HCT116 (cell line): ENCODE data around the gene RANBP10. TPM values are rescaled to one million over a fixed set of nuclear protein-coding genes. Genes with fewer than 3 reads are reported as not detected.

Experiments
- ATAC-seq: fragments of 200-7000 bp; cut with Tn5 transposase; 2 replicates; pipeline ENCODE4 v1.9.1; 2020; ENCODE audit warnings: mild to moderate bottlenecking, moderate library complexity
- BruUV-seq: library from RNA; stranded (reverse); fragments of 400-500 nt; replicated peaks from 2 replicates; lab custom pipeline; 2021; lab: Mats Ljungman, UMichigan
- CTCF ChIA-PET: fragments of 300-600 bp; sonication (Branson Sonifier 250); formaldehyde crosslinking; loops from one replicate; lab custom pipeline; 2021; ENCODE audit warnings: antibody characterized with exemption; lab: Charles Lee
- POLR2A ChIA-PET: fragments of 300-600, 350-600 bp; sonication (Branson Sonifier 250); formaldehyde crosslinking; loops from one replicate; lab custom pipeline; 2021; ENCODE audit warnings: antibody characterized with exemption; lab: Charles Lee
- RAD21 ChIA-PET, 2 experiments: fragments of 300-600 bp; sonication (Branson Sonifier 250); formaldehyde crosslinking; loops; one replicate each; lab custom pipeline; 2023; ENCODE audit warnings: low total read pairs in 2 of 2; ENCODE audit not compliant: uncharacterized antibody in 2 of 2, unreplicated experiment in 2 of 2, low non-redundant PET in 1 of 2; lab: Charles Lee
- DNase-seq: peaks from one replicate; pipeline ENCODE4 v3.0.0-alpha.2; 2010; ENCODE audit warnings: low read depth, low spot score
- H2AFZ ChIP-seq: fragments of 200-600 bp; shearing (Covaris generic), sonication (generic); 2 replicates; pipeline ENCODE4 v1.6.1; 2017; ENCODE audit warnings: low read depth, mixed run types, mixed read lengths, antibody characterized with exemption, low read length; ENCODE audit not compliant: poor library complexity, severe bottlenecking
- H3K27ac ChIP-seq: 2 replicates; pipeline ENCODE4 v1.5.1; 2012; ENCODE audit warnings: low read depth, low read length
- H3K27me3 ChIP-seq: fragments of 200-600 bp; sonication (generic); 2 replicates; pipeline ENCODE4 v1.6.1; 2016; ENCODE audit warnings: mixed run types, low read length, mixed read lengths; ENCODE audit not compliant: insufficient read depth
- H3K36me3 ChIP-seq, 2 experiments: fragments of 200-500 bp in 1 of 2; fragments of 200-600 bp in 1 of 2; sonication (Bioruptor generic) in 1 of 2; sonication (generic) in 1 of 2; 2 replicates each; pipeline versions ENCODE4 v1.5.1 to v1.6.1; 2014 to 2016; ENCODE audit warnings: low read length in 2 of 2, inconsistent platforms in 1 of 2, mixed read lengths in 1 of 2, mixed run types in 1 of 2; ENCODE audit not compliant: insufficient read depth in 2 of 2, control insufficient read depth in 1 of 2
- H3K4me1 ChIP-seq, 2 experiments: fragments of 200-600 bp in 1 of 2; sonication (generic) in 1 of 2; 2 replicates each; pipeline versions ENCODE4 v1.5.1 to v1.6.1; 2012 to 2017; ENCODE audit warnings: low read length in 2 of 2, inconsistent platforms in 1 of 2, mild to moderate bottlenecking in 1 of 2, mixed read lengths in 1 of 2, mixed run types in 1 of 2, moderate library complexity in 1 of 2; ENCODE audit not compliant: insufficient read depth in 2 of 2, control insufficient read depth in 1 of 2
- H3K4me2 ChIP-seq: fragments of 200-600 bp; sonication (generic); 2 replicates; pipeline ENCODE4 v1.6.1; 2017; ENCODE audit warnings: mixed run types, low read length, mixed read lengths
- H3K4me3 ChIP-seq, 2 experiments: fragments of 200-600 bp in 1 of 2; sonication (generic) in 1 of 2; replicated peaks in 1 of 2; 2 replicates each; pipeline ENCODE4 v1.5.1; 2011 to 2016; ENCODE audit warnings: low read length in 2 of 2, control low read depth in 1 of 2, low read depth in 1 of 2, mild to moderate bottlenecking in 1 of 2, mixed read lengths in 1 of 2, mixed run types in 1 of 2
- H3K79me2 ChIP-seq: fragments of 200-600 bp; sonication (generic); 2 replicates; pipeline ENCODE4 v1.6.1; 2017; ENCODE audit warnings: mild to moderate bottlenecking, mixed run types, low read length, moderate library complexity, mixed read lengths; ENCODE audit not compliant: insufficient read depth
- H3K9ac ChIP-seq: fragments of 200-600 bp; sonication (generic); 2 replicates; pipeline ENCODE4 v1.6.1; 2016; ENCODE audit warnings: low read length, mixed read lengths
- H3K9me2 ChIP-seq: fragments of 200-600 bp; sonication (generic), shearing (Covaris generic); 2 replicates; pipeline ENCODE4 v1.6.1; 2017; ENCODE audit warnings: mixed run types, mild to moderate bottlenecking, moderate library complexity; ENCODE audit not compliant: insufficient read depth
- H3K9me3 ChIP-seq, 2 experiments: fragments of 200-500 bp in 1 of 2; fragments of 200-600 bp in 1 of 2; sonication (Bioruptor generic) in 1 of 2; sonication (generic) in 1 of 2; 2 replicates each; pipeline ENCODE4 v1.6.1; 2014 to 2017; ENCODE audit warnings: low read length in 2 of 2, mixed read lengths in 2 of 2, inconsistent platforms in 1 of 2, low read depth in 1 of 2, mild to moderate bottlenecking in 1 of 2, mixed run types in 1 of 2, moderate library complexity in 1 of 2; ENCODE audit not compliant: control insufficient read depth in 1 of 2, insufficient read depth in 1 of 2
- H4K20me1 ChIP-seq: fragments of 200-600 bp; sonication (generic), shearing (Covaris generic); 2 replicates; pipeline ENCODE4 v1.6.1; 2017; ENCODE audit warnings: mixed run types, mild to moderate bottlenecking, moderate library complexity; ENCODE audit not compliant: insufficient read depth
- ATF3 ChIP-seq: IDR thresholded peaks from 2 replicates; pipeline ENCODE4 v1.6.1; 2012
- CEBPB ChIP-seq: IDR thresholded peaks from 2 replicates; pipeline ENCODE4 v1.6.1; 2012; ENCODE audit warnings: low read depth
- EGR1 ChIP-seq: IDR thresholded peaks from 2 replicates; pipeline ENCODE4 v1.6.1; 2012; ENCODE audit warnings: low read depth
- ELF1 ChIP-seq: IDR thresholded peaks from 2 replicates; pipeline ENCODE4 v1.6.1; 2012; ENCODE audit warnings: low read depth, borderline replicate concordance
- EZH2phosphoT487 ChIP-seq: fragments of 200-600 bp; IDR thresholded peaks from 2 replicates; pipeline ENCODE4 v1.6.1; 2018; ENCODE audit warnings: antibody characterized with exemption, borderline replicate concordance
- MAX ChIP-seq: IDR thresholded peaks from 2 replicates; pipeline ENCODE4 v1.6.1; 2012
- POLR2A ChIP-seq: IDR thresholded peaks from 2 replicates; pipeline ENCODE4 v1.7.0; 2011; ENCODE audit warnings: borderline replicate concordance; ENCODE audit not compliant: insufficient read depth, insufficient read length; ENCODE audit errors: extremely low read depth
- POLR2AphosphoS5 ChIP-seq: IDR thresholded peaks from 2 replicates; pipeline ENCODE4 v1.6.1; 2011; ENCODE audit warnings: mild to moderate bottlenecking, low read depth, low read length, moderate library complexity
- RAD21 ChIP-seq: IDR thresholded peaks from 2 replicates; pipeline ENCODE4 v1.6.1; 2012; ENCODE audit warnings: low read depth, mild to moderate bottlenecking
- SP1 ChIP-seq: IDR thresholded peaks from 2 replicates; pipeline ENCODE4 v1.6.1; 2012; ENCODE audit warnings: low read depth
- SRF ChIP-seq: IDR thresholded peaks from 2 replicates; pipeline ENCODE4 v1.6.1; 2012; ENCODE audit warnings: low read depth
- YY1 ChIP-seq: IDR thresholded peaks from 2 replicates; pipeline ENCODE4 v1.6.1; 2011; ENCODE audit warnings: low read length, low read depth, moderate library complexity, mild to moderate bottlenecking; ENCODE audit not compliant: insufficient replicate concordance; ENCODE audit errors: extremely low read depth
- ZBTB33 ChIP-seq: IDR thresholded peaks from 2 replicates; pipeline ENCODE4 v1.6.1; 2011; ENCODE audit warnings: mild to moderate bottlenecking, low read length, moderate library complexity; ENCODE audit not compliant: insufficient replicate concordance; ENCODE audit errors: extremely low read depth
- ZFX ChIP-seq: fragments of 450-650 bp; IDR thresholded peaks from 2 replicates; pipeline ENCODE4 v1.6.1; 2017
- intact Hi-C: fragments of 100-400 bp; cut with micrococcal nuclease; formaldehyde crosslinking; loops from 2 replicates; pipeline ENCODE4 v1.10.0; 2022
- total RNA-seq: library from RNA; stranded (reverse); gene quantifications from one replicate; pipeline ENCODE4 v1.2.1, GENCODE V29; 2021; ENCODE audit not compliant: unreplicated experiment

The RANBP10 gene
- total RNA-seq, 1 experiment from 2014 or later, result 16.9 TPM

GRCh38 chr16:67811899-67812298 lies 5.5 kb upstream of the RANBP10 start:
- TF ChIP-seq POLR2AphosphoS5, result no peak
- TF ChIP-seq CEBPB, result no peak
- intact Hi-C loops, result no loop called here
- ATAC-seq (no peak), DNase-seq (no peak)
- no peak overlapping the region for H3K4me3 ChIP-seq
- no peak overlapping the region for H3K27ac ChIP-seq
- RAD21 ChIA-PET, result no interaction called here
- no peak overlapping the region for H2AFZ ChIP-seq
- H3K9me2 ChIP-seq, result no peaks in the 10 kb centered on the region
- H3K36me3 ChIP-seq, result no peaks in the 10 kb centered on the region
- no peaks in the 10 kb centered on the region for H4K20me1 ChIP-seq
- H3K4me1 ChIP-seq, result peaks cover 4 to 12% of the 10 kb centered on the region in 2 experiments; a peak in 2 of 4 replicates
- H3K4me2 ChIP-seq, result no peak overlapping the region
- H3K27me3 ChIP-seq, result no peaks in the 10 kb centered on the region
- no peaks in the 10 kb centered on the region for H3K79me2 ChIP-seq
- no TSS peak for BruUV-seq
- H3K9me3 ChIP-seq, result no peaks in the 10 kb centered on the region
- H3K9ac ChIP-seq, result no peak overlapping the region
- CTCF ChIA-PET, result no interaction called here
- POLR2A ChIA-PET, result no interaction called here

- CTCF ChIA-PET, result interaction anchor here (0.6 to 3.0 kb wide), 4 partner anchors 9 to 135 kb away, joined by 3 to 57 read pairs (median 5); no protein-coding TSS in a partner anchor
- peak overlapping the region; percentile 54; the same call in 1 of the 2 replicates for H3K27ac ChIP-seq
- peaks cover 5 to 6% of the 10 kb centered on the region in 2 experiments; a peak in 2 of 4 replicates for H3K36me3 ChIP-seq
Observed at GRCh38 chr16:67807148-67807682, 855 bp upstream of the RANBP10 start.

More at GRCh38 chr16:67807148-67807682, 855 bp upstream of the RANBP10 start:
- H3K27me3 ChIP-seq, result no peaks in the 10 kb centered on the region
- H3K4me3 ChIP-seq, result peak overlapping the region; percentile 98 to 100
- H3K79me2 ChIP-seq, result peaks cover 31% of the 10 kb centered on the region
- peak overlapping the region; percentile 93 for H3K4me2 ChIP-seq
- no TSS peak for BruUV-seq
- H3K9me3 ChIP-seq, result no peaks in the 10 kb centered on the region
- intact Hi-C loops, result loop anchor here (5.0 to 10.0 kb wide), 2 partner anchors 135 to 282 kb away; partner anchors contain the start of gene RIPOR1
- no peak for TF ChIP-seq ELF1
- TF ChIP-seq EGR1, result no peak; the same call in 1 of the 2 replicates
- no peak for TF ChIP-seq EZH2phosphoT487
- TF ChIP-seq CEBPB, result no peak
- TF ChIP-seq YY1, result no peak
- TF ChIP-seq POLR2AphosphoS5, result no peak
- no peak for TF ChIP-seq ATF3
- no peak for TF ChIP-seq SRF
- no peak for TF ChIP-seq POLR2A
- TF ChIP-seq SP1, result no peak
- peak; percentile 27; the same call in 1 of the 2 replicates for TF ChIP-seq ZFX
- TF ChIP-seq ZBTB33, result no peak
- TF ChIP-seq RAD21, result 0 out of 2 replicates have a peak, but pooled peaks have one; percentile 30
- no peak for TF ChIP-seq MAX
- peak overlapping the region; percentile 95 for H2AFZ ChIP-seq
- ChIA-PET RAD21 (interaction anchor here in 1 of 2 experiments (1.3 kb wide), 1 partner anchor 134 kb away, joined by 3 read pairs; no protein-coding TSS in a partner anchor), POLR2A (interaction anchor here (0.5 to 1.6 kb wide), 9 partner anchors 9 to 216 kb away, joined by 3 to 9 read pairs (median 3); partner anchors contain the start of genes DDX28, DUS2 and NUTF2)
- no peaks in the 10 kb centered on the region for H4K20me1 ChIP-seq
- peak overlapping the region; percentile 95 for H3K9ac ChIP-seq
- H3K9me2 ChIP-seq, result no peaks in the 10 kb centered on the region
- DNase-seq, result no peak
- H3K4me1 ChIP-seq, result peaks cover 12 to 23% of the 10 kb centered on the region in 2 experiments
- ATAC-seq, result no peak
